Ishikawa (cell line): ENCODE measurements around the gene FLAD1.
A peak's percentile ranks its signal among the peaks of the same experiment; 100 is the strongest.

ENCODE experiments used
- CEBPB ChIP-seq: IDR thresholded peaks from 2 replicates; pipeline ENCODE4 v1.6.1; 2012
- CREB1 ChIP-seq: IDR thresholded peaks from 2 replicates; pipeline ENCODE4 v1.6.1; 2012; ENCODE audit warnings: low read depth
- EGR1 ChIP-seq: IDR thresholded peaks from 2 replicates; pipeline ENCODE4 v1.6.1; 2012
- EP300 ChIP-seq: IDR thresholded peaks from 2 replicates; pipeline ENCODE4 v1.6.1; 2012; ENCODE audit warnings: borderline replicate concordance
- FOXM1 ChIP-seq: IDR thresholded peaks from 2 replicates; pipeline ENCODE4 v1.6.1; 2012; ENCODE audit warnings: low read depth, borderline replicate concordance
- NFIC ChIP-seq: IDR thresholded peaks from 2 replicates; pipeline ENCODE4 v1.6.1; 2012
- RAD21 ChIP-seq: IDR thresholded peaks from 2 replicates; pipeline ENCODE4 v1.6.1; 2012; ENCODE audit warnings: low read depth
- TAF1 ChIP-seq: IDR thresholded peaks from 2 replicates; pipeline ENCODE4 v1.6.1; 2012; ENCODE audit warnings: low read depth, mild to moderate bottlenecking
- TCF12 ChIP-seq: IDR thresholded peaks from 2 replicates; pipeline ENCODE4 v1.6.1; 2012; ENCODE audit warnings: low read depth
- TEAD4 ChIP-seq: IDR thresholded peaks from 2 replicates; pipeline ENCODE4 v1.6.1; 2012
- YY1 ChIP-seq: IDR thresholded peaks from 2 replicates; pipeline ENCODE4 v1.6.1; 2012; ENCODE audit warnings: low read depth
- ZBTB7A ChIP-seq: IDR thresholded peaks from 2 replicates; pipeline ENCODE4 v1.6.1; 2012; ENCODE audit warnings: low read depth
- TF ChIP-seq, protein P1 (sequence below): IDR thresholded peaks from 2 replicates; pipeline ENCODE4 v1.6.1; 2012
- TF ChIP-seq, protein P2 (sequence below): IDR thresholded peaks from 2 replicates; pipeline ENCODE4 v1.6.1; 2012; ENCODE audit warnings: low read depth, mild to moderate bottlenecking
- TF ChIP-seq, protein P3 (sequence below): IDR thresholded peaks from 2 replicates; pipeline ENCODE4 v1.6.1; 2012

FLAD1 gene

DNA sequence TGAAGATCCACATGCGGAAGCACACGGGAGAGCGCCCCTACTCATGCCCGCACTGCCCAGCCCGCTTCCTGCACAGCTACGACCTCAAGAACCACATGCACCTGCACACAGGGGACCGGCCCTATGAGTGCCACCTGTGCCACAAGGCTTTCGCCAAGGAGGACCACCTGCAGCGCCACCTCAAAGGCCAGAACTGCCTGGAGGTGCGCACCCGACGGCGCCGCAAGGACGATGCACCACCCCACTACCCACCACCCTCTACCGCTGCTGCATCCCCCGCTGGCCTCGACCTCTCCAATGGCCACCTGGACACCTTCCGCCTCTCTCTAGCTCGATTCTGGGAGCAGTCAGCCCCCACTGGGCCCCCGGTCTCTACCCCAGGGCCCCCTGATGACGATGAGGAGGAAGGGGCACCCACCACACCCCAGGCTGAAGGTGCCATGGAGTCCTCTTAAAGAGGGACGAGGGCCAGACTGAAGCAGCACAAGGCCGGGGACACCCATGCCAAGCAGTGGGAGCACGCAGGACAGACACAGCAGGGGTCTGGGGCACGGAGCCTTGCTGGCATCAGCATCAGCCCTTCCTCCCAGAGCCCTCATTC, 33.2 kb downstream of the FLAD1 start:
- TF ChIP-seq TEAD4 (no peak), TCF12 (no peak), CEBPB (no peak), TAF1 (no peak), ZBTB7A (no peak), EP300 (no peak), NFIC (no peak), CREB1 (no peak), RAD21 (no peak), FOXM1 (no peak), YY1 (no peak)
- TF ChIP-seq, protein P1, sequence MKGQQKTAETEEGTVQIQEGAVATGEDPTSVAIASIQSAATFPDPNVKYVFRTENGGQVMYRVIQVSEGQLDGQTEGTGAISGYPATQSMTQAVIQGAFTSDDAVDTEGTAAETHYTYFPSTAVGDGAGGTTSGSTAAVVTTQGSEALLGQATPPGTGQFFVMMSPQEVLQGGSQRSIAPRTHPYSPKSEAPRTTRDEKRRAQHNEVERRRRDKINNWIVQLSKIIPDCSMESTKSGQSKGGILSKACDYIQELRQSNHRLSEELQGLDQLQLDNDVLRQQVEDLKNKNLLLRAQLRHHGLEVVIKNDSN: no peak
- TF ChIP-seq, protein P2, sequence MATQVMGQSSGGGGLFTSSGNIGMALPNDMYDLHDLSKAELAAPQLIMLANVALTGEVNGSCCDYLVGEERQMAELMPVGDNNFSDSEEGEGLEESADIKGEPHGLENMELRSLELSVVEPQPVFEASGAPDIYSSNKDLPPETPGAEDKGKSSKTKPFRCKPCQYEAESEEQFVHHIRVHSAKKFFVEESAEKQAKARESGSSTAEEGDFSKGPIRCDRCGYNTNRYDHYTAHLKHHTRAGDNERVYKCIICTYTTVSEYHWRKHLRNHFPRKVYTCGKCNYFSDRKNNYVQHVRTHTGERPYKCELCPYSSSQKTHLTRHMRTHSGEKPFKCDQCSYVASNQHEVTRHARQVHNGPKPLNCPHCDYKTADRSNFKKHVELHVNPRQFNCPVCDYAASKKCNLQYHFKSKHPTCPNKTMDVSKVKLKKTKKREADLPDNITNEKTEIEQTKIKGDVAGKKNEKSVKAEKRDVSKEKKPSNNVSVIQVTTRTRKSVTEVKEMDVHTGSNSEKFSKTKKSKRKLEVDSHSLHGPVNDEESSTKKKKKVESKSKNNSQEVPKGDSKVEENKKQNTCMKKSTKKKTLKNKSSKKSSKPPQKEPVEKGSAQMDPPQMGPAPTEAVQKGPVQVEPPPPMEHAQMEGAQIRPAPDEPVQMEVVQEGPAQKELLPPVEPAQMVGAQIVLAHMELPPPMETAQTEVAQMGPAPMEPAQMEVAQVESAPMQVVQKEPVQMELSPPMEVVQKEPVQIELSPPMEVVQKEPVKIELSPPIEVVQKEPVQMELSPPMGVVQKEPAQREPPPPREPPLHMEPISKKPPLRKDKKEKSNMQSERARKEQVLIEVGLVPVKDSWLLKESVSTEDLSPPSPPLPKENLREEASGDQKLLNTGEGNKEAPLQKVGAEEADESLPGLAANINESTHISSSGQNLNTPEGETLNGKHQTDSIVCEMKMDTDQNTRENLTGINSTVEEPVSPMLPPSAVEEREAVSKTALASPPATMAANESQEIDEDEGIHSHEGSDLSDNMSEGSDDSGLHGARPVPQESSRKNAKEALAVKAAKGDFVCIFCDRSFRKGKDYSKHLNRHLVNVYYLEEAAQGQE: no peak
- TF ChIP-seq, protein P3, sequence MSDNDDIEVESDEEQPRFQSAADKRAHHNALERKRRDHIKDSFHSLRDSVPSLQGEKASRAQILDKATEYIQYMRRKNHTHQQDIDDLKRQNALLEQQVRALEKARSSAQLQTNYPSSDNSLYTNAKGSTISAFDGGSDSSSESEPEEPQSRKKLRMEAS: no peak

DNA sequence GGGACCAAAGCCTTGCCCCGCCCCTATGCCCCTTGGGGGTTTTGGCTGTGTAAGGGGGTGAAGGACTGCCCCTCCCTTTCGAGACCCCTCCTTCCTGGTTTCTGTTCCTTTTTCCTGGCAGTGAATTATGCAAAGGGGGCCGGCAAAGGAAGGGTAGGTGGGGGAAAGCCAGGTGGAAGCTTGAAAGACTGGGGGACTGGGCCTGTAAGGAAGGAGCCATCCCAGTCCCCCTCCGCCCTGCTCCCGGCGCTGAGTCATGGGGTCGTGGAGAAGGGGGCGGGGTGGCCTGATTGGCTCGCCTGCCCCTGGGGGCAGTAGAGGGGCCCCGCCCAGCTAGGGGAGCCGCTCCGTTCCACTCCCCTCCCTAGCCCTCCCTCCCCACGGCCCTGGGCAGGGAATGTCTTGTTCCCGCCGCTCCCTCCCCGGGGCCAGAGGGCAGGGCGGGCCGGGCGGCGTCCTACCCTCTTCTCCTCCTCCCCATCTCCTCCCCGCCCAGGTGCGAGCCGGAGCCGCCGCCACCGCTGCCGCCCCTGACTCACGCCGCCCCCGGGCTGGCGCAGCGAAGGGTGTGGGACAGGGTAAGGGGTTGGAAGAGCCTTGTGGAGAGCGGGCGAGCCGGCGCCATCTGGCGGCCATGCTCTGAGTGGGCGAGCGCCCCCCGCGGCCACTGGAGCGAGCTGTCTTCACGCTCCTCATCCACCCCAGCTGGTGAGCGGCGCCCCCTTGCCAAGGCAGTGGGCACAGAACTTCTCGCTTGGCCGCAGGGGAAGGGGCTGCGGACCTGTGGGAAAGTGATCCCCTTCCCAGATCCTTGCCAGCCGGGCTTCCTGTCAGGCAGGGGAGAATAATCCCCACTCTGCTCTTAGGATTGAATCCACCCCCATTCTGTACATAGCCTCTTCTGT, 34.1 kb downstream of the FLAD1 start:
- TF ChIP-seq ZBTB7A (peak; percentile 99), RAD21 (peak; percentile 73), EP300 (peak; percentile 33; the same call in 1 of the 2 replicates), TEAD4 (peak; percentile 29), CEBPB (no peak), EGR1 (peak; percentile 85), YY1 (peak; percentile 78), CREB1 (no peak), TAF1 (no peak), TCF12 (peak; percentile 73; the same call in 1 of the 2 replicates), FOXM1 (no peak), NFIC (no peak)
- TF ChIP-seq, protein P1: peak; percentile 29; the same call in 1 of the 2 replicates
- TF ChIP-seq, protein P2: no peak
- TF ChIP-seq, protein P3: peak; percentile 67; the same call in 1 of the 2 replicates

DNA sequence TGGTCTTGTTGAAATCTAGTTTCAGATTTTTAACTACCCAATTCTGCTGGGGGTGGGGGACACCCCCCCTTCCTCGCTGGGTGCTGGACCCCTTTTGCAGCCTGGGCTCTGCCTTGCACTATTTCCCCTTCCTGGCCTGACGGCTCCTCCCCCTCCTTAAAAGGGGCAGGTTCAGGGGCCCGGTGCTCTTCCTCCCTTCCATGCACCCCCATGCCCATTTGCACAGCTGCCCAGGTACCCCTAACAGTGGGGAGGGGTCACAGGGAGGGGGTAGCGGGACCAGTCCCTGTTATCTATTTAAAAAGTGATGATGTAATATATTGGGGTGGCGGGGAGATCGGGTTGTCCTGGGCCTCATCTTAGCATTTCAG, 34.8 kb downstream of the FLAD1 start:
- TF ChIP-seq NFIC (no peak), TCF12 (no peak)
- TF ChIP-seq, protein P3: no peak

DNA sequence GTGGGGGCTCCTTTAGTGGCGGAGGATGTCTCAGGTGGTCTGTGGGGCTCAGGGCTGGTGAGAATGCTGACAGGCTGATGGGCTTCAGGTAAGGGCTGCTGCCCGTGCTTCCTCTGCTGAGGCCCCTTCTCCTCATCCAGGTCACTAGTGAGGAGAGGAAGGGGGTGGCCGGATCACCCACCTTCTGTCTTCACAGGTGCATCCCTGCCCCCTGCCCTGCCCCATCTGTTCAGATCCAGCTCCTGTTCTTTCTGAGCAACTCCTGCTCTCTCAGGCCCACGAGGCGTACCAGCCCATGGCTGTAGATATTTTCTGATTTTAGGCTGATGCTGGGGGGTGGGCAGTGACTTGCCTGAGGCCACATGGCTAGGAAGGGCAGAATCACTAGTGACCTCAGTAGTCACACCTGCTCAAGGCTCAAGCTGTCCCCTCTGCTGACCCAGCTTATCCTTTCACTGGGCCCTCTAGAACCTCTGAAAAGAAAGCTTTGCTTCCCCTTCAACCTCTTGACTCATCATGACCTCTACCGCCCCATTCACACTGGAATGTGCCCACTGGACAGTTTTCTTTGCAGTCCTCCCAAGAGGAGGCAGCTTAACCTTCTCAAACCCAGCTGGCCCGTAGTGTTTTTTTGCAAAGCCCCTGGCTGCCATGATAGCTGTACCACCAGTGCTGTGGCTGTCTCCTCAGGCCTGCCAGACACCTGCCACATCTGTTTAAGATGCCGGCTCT, 35.6 kb downstream of the FLAD1 start:
- no peak for TF ChIP-seq EP300
- TF ChIP-seq EGR1: no peak
- no peak for TF ChIP-seq CREB1
- no peak for TF ChIP-seq TEAD4
- TF ChIP-seq RAD21: no peak
